Small intestine (tissue), 7 donors: Measurements from ENCODE around the gene RASSF3. TPM values are rescaled to one million over a fixed set of nuclear protein-coding genes. Genes with fewer than 3 reads are reported as not detected.
A peak's percentile ranks its signal among the peaks of the same experiment; 100 is the strongest.

Experiments used
- DNase-seq, 2 donors: peaks; one replicate each; pipeline versions ENCODE4 v3.0.0 to v3.0.0-alpha.2; 2013
- FAIRE-seq: peaks from 2 replicates; lab custom pipeline; 2012; peaks lifted over from hg19 to GRCh38; lab: Jason Lieb, UNC
- H3K27ac ChIP-seq, 3 donors: one replicate each; pipeline ENCODE4 v1.5.1; 2013; ENCODE audit warnings: low read length in 2 of 3, mild to moderate bottlenecking in 2 of 3, control low read depth in 1 of 3, inconsistent platforms in 1 of 3, low read depth in 1 of 3, moderate library complexity in 1 of 3
- H3K27me3 ChIP-seq, 3 donors: one replicate each; pipeline ENCODE4 v1.6.1; 2013; ENCODE audit warnings: low read length in 3 of 3, inconsistent platforms in 1 of 3; ENCODE audit not compliant: control insufficient read depth in 3 of 3, insufficient read depth in 3 of 3
- H3K36me3 ChIP-seq, 3 donors: one replicate each; pipeline ENCODE4 v1.6.1; 2013; ENCODE audit warnings: low read length in 3 of 3, inconsistent platforms in 1 of 3, low read depth in 1 of 3, mild to moderate bottlenecking in 1 of 3, moderate library complexity in 1 of 3; ENCODE audit not compliant: control insufficient read depth in 3 of 3, insufficient read depth in 2 of 3
- H3K4me1 ChIP-seq, 3 donors: one replicate each; pipeline ENCODE4 v1.6.1; 2013; ENCODE audit warnings: low read length in 2 of 3, inconsistent platforms in 1 of 3, low read depth in 1 of 3, mild to moderate bottlenecking in 1 of 3, moderate library complexity in 1 of 3; ENCODE audit not compliant: control insufficient read depth in 3 of 3, insufficient read depth in 2 of 3
- H3K4me3 ChIP-seq, 3 donors: one replicate each; pipeline ENCODE4 v1.5.1; 2013; ENCODE audit warnings: low read length in 3 of 3, control low read depth in 1 of 3, inconsistent platforms in 1 of 3, low read depth in 1 of 3, mild to moderate bottlenecking in 1 of 3, moderate library complexity in 1 of 3
- H3K9me3 ChIP-seq, 2 donors: one replicate each; pipeline ENCODE4 v1.6.1; 2013; ENCODE audit warnings: low read depth in 1 of 2, low read length in 1 of 2; ENCODE audit not compliant: control insufficient read depth in 2 of 2, insufficient read depth in 1 of 2
- WGBS, 3 donors: extraction: QIAGEN DNeasy Blood & Tissue Kit; methylation state at CpG; one replicate each; pipeline ENCODE4 v1.1.7; 2013; 5-methylcytosine and 5-hydroxymethylcytosine counted together
- polyA plus RNA-seq, 4 donors: library from polyadenylated mRNA; stranded (reverse) in 3 of 4; unstranded in 1 of 4; fragments of 200-250 nt in 3 of 4; fragments of 120-200 nt in 1 of 4; gene quantifications; one replicate each; pipeline versions ENCODE4 v1.2.1 to v1.2.3, GENCODE V29; 2013
- donor health status: healthy with polysubstance abuse.
- donor health status: control.
- donor health status: control.
- donor health status: Bipolar disorder and iron deficiency.
- donor health status: healthy.

The RASSF3 gene
- polyA plus RNA-seq, 4 donors, result 14.9 to 23.3 (median 21.9) TPM

DNA sequence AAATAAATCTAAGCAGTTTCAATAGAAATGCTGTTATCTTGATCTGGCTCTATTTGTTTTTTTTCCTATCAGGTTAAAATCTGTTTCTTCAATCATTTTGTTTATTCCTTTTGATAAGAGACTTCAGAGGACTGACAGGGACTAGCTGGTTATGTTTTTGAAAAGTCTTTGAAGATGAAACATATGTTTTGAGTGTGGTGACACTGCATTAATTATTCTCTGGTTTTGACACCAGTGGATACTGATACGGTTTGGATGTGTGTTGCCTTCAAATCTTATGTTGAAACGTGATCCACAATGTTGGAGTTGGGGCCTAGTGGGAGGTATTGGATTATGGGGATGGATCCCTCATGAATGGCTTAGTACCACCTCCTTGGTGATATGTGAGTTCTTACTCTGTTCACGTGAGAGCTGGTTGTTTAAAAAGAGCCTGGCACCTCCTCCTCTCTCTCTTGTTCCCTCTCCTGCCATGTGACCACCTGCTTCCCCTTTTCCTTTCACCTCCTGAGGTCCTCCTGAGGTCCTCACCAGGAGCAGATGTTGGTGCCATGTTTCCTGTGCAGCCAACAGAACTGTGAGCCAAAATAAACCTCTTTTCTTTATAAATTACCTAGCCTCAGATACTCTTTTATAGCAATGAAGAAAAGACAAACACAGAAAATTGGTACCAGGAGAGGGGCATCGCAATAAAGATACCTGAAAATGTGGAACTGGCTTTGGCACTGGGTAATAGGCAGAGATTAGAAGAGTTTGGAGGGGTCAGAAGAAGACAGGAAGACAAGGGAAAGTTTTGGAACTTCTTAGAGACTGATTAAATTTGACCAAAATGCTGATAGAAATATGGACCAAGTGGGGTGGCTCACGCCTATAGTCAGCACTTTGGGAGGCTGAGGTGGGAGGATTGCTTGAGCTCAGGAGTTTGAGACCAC lies 23.0 kb downstream of the RASSF3 start:
- Histone ChIP-seq H3K27ac (no peak overlapping the region), H3K9me3 (peaks cover 0 to 7% of the 10 kb centered on the region in 2 donors), H3K27me3 (no peaks in the 10 kb centered on the region), H3K36me3 (peaks cover 0 to 16% (median 0%) of the 10 kb centered on the region in 3 donors), H3K4me1 (peaks cover 0 to 5% (median 0%) of the 10 kb centered on the region in 3 donors), H3K4me3 (no peak overlapping the region)
- DNase-seq, result no peak
- FAIRE-seq, result no peak
- WGBS, 3 donors, result 85 to 99% (median 94%) methylated on average over 5 of the region's 5 CpGs

DNA sequence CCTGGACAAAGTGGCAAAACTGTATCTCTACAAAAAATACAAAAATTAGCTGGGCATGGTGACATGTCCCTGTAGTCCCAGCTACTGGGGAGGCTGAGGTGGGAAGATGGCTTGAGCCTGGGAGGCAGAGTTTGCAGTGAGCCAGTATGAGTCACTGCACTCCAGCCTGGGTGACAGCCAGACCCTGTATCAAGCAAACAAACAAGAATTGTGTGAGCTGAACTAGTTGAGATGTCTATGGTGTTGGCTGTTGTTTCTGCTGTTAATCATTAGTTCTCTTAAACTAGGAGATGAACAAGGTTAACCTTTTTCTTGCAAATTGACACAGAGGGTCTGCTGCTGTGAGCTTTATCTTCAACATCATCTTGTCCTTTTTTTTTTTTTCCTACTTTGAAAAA lies 23.6 kb downstream of the RASSF3 start:
- FAIRE-seq (no peak), DNase-seq (peak; percentile 18 to 59)
- Histone ChIP-seq H3K4me1 (peaks cover 0 to 5% (median 2%) of the 10 kb centered on the region in 3 donors), H3K36me3 (peaks cover 0 to 15% (median 0%) of the 10 kb centered on the region in 3 donors), H3K27me3 (no peaks in the 10 kb centered on the region), H3K4me3 (no peak overlapping the region), H3K9me3 (peaks cover 0 to 7% of the 10 kb centered on the region in 2 donors), H3K27ac (no peak overlapping the region)

DNA sequence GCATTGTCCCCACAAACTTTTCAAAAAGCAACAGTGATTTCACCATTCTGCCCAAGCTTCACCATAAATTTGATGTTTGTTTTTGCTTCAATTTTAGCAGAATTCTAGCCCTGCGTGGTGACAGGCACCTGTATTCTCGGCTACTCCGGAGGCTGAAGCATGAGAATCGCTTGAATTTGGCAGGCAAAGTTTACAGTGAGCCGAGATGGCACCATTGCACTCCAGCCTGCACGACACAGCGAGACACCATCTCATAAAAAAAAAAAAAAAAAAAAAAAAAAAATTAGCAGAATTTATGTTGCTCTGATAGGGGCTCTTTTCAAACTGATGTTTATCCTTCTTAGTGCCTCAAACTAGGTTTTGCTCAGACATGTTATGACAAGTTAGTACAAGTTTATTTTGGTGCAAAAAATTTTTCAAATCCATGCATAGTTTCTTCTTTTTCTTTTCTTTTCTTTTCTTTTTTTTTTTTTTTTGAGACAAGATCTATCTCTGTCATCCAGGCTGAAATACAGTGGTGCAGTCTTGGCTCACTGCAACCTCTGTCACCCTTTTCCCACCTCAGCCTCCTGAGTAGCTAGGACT lies 24.3 kb downstream of the RASSF3 start:
- FAIRE-seq, result no peak
- Histone ChIP-seq H3K9me3 (peaks cover 0 to 7% of the 10 kb centered on the region in 2 donors), H3K27me3 (no peaks in the 10 kb centered on the region), H3K27ac (no peak overlapping the region), H3K36me3 (peaks cover 0 to 12% (median 0%) of the 10 kb centered on the region in 3 donors), H3K4me3 (no peak overlapping the region), H3K4me1 (peaks cover 0 to 5% (median 2%) of the 10 kb centered on the region in 3 donors)
- 88 to 89% (median 88%) methylated on average over 7 of the region's 7 CpGs for WGBS, 3 donors
- no peak for DNase-seq

DNA sequence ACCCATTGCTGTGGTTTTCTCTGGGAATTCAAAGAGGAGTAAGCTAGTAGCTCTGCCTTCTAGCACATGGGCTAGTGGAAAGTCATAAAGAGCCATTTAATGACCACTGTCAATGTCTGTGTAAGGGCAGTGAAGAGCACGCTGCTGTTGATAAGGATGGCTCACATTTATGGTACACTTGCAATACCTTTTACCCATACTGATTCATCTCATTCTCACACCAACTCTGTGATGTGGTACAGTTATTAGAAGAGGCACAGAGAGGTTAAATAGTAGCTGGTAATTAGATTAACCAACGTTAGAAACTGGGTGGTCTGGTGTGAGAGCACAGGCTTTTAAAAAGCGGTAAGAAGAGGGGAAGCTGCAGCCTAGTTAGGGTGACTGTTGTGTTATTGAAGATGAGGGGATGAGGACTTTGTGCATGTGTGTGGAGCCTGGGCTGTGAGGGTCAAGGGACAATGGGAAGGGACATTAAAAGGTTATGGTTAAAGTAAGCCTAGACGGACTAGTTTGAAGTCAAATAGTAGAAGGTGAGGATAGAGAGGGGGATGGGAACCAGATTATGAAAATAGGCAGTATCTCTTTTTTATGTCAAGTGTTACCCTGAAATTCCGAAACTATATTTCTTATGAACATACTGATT lies 25.2 kb downstream of the RASSF3 start:
- 55 to 66% (median 65%) methylated on average over 5 of the region's 5 CpGs for WGBS, 3 donors
- Histone ChIP-seq H3K27ac (no peak overlapping the region), H3K36me3 (peaks cover 0 to 8% (median 0%) of the 10 kb centered on the region in 3 donors), H3K4me1 (peaks cover 0 to 5% (median 2%) of the 10 kb centered on the region in 3 donors), H3K9me3 (peaks cover 0 to 7% of the 10 kb centered on the region in 2 donors), H3K4me3 (no peak overlapping the region), H3K27me3 (no peaks in the 10 kb centered on the region)
- FAIRE-seq, result no peak
- DNase-seq, result no peak

DNA sequence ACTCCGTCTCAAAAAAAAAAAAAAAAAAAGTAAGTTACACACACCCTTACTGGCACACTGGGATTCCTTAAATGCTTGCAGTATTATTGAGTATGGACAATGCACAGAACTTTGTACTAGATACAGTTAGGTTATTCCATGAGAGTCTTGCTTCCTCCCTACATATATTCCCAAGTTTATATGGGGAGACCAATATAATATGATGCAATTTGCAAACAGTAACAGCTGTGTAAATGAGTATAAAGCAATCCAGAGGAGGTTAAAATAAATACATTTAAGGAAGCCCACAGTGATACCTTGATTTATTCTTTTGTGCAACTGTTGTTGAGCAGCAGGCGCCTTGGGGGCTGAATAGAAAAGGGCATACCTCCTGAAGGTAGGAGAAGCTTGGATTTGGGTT lies 26.6 kb downstream of the RASSF3 start:
- WGBS, 3 donors, result 46 to 64% (median 61%) methylated on average over 1 to 2 of the region's 2 CpGs
- peaks cover 0 to 7% of the 10 kb centered on the region in 2 donors for H3K9me3 ChIP-seq
- FAIRE-seq (no peak), DNase-seq (peak; percentile 25 to 52)
- peaks cover 0 to 4% (median 0%) of the 10 kb centered on the region in 3 donors for H3K36me3 ChIP-seq
- H3K4me1 ChIP-seq, result peaks cover 0 to 5% (median 2%) of the 10 kb centered on the region in 3 donors
- H3K4me3 ChIP-seq, result no peak overlapping the region
- H3K27me3 ChIP-seq, result no peaks in the 10 kb centered on the region
- no peak overlapping the region for H3K27ac ChIP-seq

DNA sequence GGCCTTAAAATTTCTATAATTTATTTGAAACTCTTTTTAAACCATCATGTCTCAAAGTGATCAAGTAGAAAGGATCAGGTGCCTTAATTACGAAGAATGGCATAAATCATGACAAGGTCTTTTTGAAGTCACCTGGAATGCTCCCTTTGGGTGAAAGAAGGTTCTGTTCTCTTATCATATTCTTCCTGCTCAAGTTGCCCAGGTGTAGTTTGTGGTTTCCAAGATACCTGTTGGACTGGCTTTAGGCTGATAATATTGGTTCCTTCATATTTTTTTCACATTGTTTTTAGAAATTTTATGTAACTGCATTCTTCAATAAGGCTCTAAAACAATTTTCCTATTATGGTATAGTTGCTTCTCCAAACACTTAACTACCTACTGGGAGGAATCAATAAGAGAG lies 29.2 kb downstream of the RASSF3 start:
- peaks cover 0 to 4% (median 0%) of the 10 kb centered on the region in 3 donors for H3K36me3 ChIP-seq
- FAIRE-seq, result no peak
- peaks cover 0 to 5% (median 2%) of the 10 kb centered on the region in 3 donors for H3K4me1 ChIP-seq
- no peaks in the 10 kb centered on the region for H3K9me3 ChIP-seq
- H3K27me3 ChIP-seq, result no peaks in the 10 kb centered on the region
- no peak overlapping the region for H3K4me3 ChIP-seq
- WGBS, 3 donors, result 13 to 72% (median 37%) methylated on average over 1 of the region's 1 CpG
- no peak overlapping the region for H3K27ac ChIP-seq
- peak; percentile 22 to 28 for DNase-seq

DNA sequence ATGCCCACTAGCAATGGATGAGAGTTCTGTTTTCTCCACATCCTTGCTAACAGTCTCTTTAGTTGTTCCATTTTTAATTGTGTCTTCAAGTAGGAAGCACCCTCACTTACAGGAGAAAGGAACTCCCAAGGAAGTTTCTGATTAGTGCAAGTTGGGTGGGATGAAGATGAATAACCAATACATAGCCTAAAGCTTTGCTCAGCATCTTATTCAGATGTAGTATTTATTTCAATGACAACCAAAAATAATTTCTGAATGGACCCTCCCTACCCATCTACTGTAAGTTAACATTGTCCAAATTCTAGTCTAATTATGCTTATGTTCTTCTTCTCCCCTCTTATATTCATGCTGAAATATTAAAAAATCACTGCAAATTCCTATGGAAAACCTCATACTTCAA lies 36.0 kb downstream of the RASSF3 start:
- Histone ChIP-seq H3K4me1 (peaks cover 0 to 9% (median 8%) of the 10 kb centered on the region in 3 donors), H3K4me3 (no peak overlapping the region), H3K27me3 (no peaks in the 10 kb centered on the region), H3K36me3 (peaks cover 0 to 2% (median 2%) of the 10 kb centered on the region in 3 donors), H3K9me3 (no peaks in the 10 kb centered on the region), H3K27ac (no peak overlapping the region)
- no peak for FAIRE-seq
- DNase-seq, result no peak

DNA sequence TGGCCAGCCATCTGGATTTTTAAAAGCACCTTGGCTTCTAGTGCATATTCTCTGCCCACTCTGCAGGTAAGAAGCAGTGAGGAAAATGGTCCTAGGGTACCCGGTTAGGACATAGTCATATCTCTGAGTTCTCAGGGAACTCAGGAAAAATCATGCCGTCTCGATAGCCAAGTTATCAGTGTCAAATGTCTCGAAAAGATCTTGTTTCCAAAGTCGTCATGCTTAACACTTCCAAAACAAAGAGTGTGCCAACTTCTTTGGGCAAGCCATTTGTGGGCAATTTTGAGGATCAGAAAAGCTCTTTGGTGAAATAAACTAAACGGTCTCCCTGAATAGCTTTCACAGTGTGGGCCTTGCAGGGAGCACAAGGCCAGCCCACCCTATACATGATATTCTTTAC lies 39.2 kb downstream of the RASSF3 start:
- H3K9me3 ChIP-seq, result no peaks in the 10 kb centered on the region
- no peaks in the 10 kb centered on the region for H3K27me3 ChIP-seq
- H3K4me3 ChIP-seq, result no peak overlapping the region
- DNase-seq (no peak), FAIRE-seq (no peak)
- peaks cover 0 to 3% (median 2%) of the 10 kb centered on the region in 3 donors for H3K36me3 ChIP-seq
- no peak overlapping the region for H3K27ac ChIP-seq
- H3K4me1 ChIP-seq, result peaks cover 0 to 10% (median 9%) of the 10 kb centered on the region in 3 donors
- 87 to 89% (median 89%) methylated on average over 6 of the region's 6 CpGs for WGBS, 3 donors
